Lung microvascular endothelial cell (primary cell): ENCODE results near the gene GYG2. TPM values are rescaled to one million over a fixed set of nuclear protein-coding genes. Genes with fewer than 3 reads are reported as not detected.
"Not testable (repeated sequence)": the region's sequence is repeated elsewhere in the genome, so short reads cannot be mapped to it uniquely, and the experiment has no call there.

ENCODE experiments used
- DNase-seq, 2 donors: peaks; one replicate each; pipeline versions ENCODE4 v3.0.0 to v3.0.0-alpha.2; 2010; ENCODE audit warnings: low read depth in 2 of 2
- total RNA-seq: library from RNA; depleted of rRNA; stranded (reverse); fragments of >200 nt; gene quantifications from 2 replicates; pipeline ENCODE4 v1.2.1, GENCODE V29; 2014

Gene GYG2
- total RNA-seq, 1 donor from 2014 or later: 0.40 TPM

DNA sequence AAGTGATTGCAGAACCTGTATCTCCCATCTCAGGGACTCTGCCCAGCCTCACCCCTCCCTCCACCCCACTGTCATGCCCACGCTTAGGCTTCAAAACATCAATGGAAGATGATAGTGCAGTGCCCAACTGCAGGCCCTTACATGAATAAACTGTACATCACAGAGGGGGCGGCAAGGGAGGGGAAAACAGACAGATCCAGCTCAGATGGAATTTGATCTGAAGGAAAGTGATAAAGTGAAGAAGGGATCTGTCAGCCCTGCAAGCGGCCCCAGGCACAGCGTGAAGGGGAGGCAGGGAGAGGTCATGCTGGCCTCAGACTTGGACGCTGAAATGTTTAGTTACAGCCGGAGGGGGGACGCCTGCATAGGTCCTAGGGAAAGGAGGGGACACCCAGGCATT lies 38.5 kb downstream of the GYG2 start:
- DNase-seq: no peak

- no peak for DNase-seq
Observed at GRCh38 chrX:2870650-2871049, 41.9 kb downstream of the GYG2 start.

DNA sequence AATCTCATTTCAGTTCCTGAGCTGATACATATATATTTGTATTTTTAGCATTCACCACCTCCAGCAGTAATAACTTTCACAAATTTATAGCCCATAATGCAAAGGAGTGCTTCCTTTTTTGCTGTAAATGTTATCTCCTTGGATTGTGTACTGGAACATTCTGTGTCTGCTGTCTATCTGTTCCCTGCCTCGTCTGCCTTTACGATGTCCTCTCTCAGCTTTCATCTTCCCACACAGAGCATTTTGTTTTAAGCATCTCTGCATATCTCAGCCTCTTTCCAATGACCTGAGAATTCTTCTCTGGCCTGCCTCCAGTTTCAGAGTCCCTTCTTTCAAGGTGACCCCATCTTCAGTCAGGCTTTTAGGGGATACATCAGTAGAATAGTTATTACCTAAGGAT lies 43.1 kb downstream of the GYG2 start:
- no peak for DNase-seq

GRCh38 chrX:2872671-2873277 lies 44.0 kb downstream of the GYG2 start:
- no peak for DNase-seq

DNA sequence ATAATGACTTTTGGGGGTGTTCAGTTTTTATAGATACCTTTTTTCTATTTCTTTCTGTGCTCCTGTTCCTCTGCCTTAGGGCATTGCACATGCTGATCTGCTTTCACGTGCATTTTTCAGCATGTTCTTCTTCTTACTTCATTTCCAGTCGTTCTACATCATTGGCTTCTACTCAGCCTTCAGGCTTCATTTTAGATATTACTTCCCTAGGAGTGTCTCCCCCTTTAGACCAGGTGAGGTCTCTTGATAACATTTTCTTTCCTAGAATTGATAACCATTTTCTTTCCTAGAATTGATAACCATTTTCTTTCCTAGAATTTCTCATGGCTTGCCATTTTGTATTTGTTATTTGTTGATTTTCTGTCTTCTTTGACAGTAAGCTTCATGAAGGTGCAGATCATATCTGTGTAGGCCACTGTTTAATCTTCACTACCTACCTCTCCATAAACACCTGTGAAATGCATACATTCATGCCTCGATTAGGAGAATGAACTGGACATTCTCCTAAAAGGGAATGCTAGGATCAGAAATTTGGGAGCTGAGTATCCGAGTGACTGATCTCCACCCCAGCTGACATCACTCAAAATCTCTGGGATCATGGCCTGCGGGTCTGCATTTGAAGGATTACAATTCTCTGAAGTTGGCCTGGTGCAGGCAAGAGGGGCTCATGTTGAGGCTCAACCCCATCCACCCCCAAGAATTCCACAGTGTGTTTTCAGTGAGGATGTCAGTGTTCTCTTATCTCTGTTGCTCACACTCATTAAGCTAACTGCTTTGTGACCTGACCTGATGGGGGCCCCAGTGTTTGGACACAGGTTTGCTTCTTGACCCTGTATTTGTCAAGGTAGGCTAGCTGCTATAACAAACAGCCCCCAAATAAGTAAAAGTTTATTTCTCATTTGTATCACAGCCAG lies 45.7 kb downstream of the GYG2 start:
- DNase-seq: no peak

- no peak for DNase-seq
Observed at GRCh38 chrX:2875136-2875481, 46.4 kb downstream of the GYG2 start.

DNA sequence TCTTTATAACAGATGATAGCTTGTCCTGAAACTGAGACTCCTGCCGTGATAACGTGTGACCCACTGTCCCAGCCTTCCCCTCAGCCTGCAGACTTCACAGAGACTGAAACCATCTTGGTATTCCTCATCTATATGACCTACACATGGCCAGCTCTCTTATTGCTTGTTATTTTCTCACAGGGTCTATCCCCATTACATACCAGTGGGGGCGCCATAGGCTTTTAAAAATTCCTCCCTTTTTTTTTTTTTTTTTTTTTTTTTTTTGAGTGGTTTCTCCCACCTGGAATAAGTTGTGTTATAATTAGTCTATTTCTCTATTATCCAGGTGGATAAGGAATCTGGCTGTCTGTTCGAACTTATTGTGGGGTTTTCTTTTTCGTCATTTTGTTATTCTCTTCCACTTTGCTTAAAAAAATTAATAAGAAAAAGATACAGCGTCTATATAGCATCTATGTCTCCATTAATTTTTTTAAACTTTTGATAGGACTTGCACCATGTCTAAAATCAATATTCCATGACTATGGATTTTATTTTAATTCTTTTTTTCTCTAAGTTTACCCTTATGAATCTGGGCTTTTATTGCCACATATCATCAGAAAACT lies 47.2 kb downstream of the GYG2 start:
- DNase-seq: peak; percentile 30 to 31

GRCh38 chrX:2878563-2878962 lies 49.8 kb downstream of the GYG2 start:
- DNase-seq: no peak

GRCh38 chrX:2879670-2880069 lies 50.9 kb downstream of the GYG2 start:
- no peak for DNase-seq

- no peak for DNase-seq
Observed at GRCh38 chrX:2883770-2884169, 55.0 kb downstream of the GYG2 start.

DNA sequence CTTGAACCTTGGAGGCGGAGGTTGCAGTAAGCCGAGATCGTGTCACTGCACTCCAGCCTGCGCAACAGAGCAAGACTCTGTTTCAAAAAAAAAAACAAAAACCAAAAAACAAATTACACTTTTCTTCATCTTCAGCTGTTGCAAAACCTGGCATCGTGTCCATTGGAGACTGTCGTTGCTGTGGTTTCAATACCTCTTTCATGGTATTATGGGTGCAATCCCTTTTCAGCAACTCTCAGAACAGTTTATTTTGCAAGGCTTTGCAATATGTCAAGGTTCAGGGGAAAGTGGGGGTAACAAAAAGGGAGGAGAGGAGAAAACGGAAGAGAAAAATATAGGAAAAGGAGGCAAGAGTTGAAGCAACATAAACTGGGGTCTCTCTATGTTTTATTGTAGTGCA lies 59.6 kb downstream of the GYG2 start:
- no peak for DNase-seq

DNA sequence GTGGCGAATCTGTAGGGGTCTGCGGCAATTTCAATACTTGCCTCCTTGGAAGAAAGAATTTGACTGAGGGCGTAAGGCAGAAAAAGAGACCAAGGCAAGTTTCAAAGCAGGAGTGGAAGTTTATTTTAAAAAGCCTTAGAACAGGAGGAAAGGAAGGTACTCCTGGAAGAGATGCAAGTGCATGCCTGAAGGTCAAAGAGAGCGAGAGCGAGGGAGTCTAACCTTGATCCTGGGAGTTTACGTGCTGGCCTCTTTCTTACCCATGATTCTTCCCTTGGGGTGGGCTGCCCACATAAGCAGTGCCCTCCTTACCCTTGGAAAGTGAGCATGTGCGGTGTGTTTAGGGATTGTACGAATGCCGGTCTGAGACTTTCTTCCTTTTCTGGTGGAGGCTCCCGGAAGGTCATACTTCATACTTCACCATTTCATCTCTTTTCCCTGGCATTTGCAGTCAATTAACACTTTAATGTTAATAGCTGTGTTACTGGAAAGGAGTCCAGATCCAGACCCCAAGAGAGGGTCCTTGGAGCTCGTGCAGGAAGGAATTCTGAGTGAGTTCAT lies 60.4 kb downstream of the GYG2 start:
- DNase-seq: no peak

GRCh38 chrX:2889706-2890490 lies 61.2 kb downstream of the GYG2 start:
- peak; percentile 2 to 20 for DNase-seq

- DNase-seq: not testable (repeated sequence)
Observed at GRCh38 chrX:2890536-2891460, 62.1 kb downstream of the GYG2 start.

DNA sequence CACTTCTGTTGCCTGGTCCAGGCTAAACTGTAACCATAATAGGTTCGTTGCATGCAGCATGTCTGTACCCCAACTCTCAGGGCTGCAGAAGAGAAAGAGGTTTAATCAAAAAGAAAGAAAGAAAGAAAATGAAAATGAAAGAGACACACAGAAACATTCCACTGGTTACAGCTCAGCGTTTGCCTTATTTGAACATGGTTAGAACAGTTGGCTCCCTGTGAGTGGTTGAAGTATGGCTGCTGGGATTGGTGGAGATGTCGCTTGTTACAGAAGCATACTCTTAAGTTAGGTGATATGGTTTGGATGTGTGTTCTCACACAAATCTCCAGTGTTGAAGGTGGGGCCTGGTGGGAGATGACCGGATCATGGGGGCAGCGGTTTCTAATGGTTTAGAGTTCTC lies 64.1 kb downstream of the GYG2 start:
- DNase-seq: no peak

DNA sequence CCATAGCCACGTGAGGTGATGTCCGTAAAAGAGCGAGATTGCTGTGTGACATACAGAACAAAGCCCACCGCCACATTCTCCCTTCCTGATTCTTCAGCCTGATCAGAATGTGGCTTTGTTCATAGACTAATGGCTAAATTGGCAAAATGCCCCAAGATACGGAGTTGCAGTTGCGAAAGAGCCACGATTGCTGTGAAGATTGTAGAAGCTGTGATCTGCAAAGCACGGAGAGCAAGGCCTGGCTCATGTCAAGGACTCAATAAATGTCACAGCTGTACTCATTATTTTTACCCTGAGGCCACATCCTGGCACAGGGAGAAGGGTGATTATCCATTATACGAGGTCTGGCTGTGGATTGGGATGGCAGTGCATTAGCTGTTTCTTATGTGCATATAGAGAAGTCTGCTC lies 66.2 kb downstream of the GYG2 start:
- no peak for DNase-seq

- no peak for DNase-seq
Observed at GRCh38 chrX:2897311-2897689, 68.6 kb downstream of the GYG2 start.

DNA sequence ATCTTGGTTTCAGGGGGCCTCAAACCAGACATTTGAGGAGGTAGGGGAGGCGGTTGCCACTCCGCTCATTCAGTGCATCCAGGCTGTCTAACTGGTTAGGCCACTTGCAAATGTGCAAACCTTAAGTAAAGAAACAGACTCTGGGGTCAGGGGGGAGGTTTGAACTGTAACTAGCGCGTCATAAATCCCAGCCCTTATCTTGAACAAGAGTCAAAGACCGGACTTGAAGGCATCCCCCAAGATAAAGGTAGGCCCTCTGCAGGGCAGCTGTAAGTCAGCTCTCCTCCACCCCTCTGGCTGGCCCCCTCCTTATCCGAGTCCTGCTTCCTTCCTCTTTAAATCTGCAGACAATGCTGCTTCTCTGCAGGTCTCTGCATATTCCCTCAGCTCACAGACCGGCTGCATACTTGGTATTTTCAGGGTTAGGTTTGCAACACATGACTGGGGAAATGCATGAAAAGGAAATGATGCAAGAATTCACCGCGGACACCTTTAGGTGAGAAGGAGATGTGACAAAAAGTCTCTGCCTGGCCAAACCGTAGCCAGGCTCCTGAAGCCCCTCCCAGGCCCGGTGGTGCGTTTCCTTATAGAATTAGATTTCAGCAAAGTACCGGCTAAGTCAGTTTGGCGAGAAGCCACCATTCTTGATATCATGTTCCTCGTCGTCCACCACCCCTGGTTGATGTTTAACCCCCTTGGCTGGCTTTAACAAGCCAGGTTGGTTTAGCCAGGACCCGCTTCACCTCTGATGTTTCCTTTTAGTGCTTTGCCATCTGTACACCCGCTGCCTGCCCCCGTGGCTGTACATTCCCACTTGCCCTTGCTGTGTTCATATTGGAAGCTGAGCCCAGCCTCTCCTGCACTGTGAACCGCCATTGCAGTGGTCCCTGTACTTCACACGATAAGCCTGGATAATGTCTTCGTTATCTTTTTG lies 69.2 kb downstream of the GYG2 start:
- not testable (repeated sequence) for DNase-seq

DNA sequence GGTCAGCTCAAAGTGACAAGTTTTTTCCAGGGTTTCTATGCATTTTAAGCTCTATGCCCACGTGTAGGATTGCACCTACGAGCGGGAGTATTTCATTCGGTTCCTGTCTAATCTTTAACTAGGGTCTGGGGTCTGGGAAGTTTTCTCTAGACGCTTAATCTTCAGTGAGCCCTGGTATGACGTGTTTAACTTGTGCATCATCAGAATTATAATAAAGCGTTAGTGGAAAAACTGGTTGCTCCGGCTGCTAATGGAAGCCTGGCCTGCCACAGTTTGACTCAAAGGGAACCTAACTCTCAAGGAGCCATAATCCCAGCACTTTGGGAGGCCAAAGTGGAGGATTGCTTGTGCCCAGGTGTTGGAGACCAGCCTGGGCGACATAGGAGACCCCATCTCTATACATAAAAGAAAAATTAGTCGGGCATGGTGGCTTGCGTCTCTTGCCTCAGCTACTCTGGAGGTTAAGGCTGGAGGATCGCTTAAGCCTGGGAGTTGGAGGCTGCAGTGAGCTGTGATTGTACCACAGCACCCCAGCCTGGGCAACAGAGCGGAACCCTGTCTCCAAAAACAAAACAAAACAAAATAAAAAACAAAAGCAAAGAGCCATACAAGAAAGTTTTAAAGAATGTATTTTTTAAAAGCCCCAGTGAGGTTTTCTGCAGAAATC lies 70.2 kb downstream of the GYG2 start:
- DNase-seq: no peak
